Keratinocyte (primary cell): ENCODE results near the gene CSK. TPM values are rescaled to one million over a fixed set of nuclear protein-coding genes. Genes with fewer than 3 reads are reported as not detected.

Experiments used
- DNase-seq: peaks from one replicate; pipeline ENCODE4 v3.0.0-alpha.2; 2011; ENCODE audit warnings: low read depth, missing footprints, low spot score
- FAIRE-seq: peaks from 2 replicates; lab custom pipeline; 2011; peaks lifted over from hg19 to GRCh38; lab: Jason Lieb, UNC
- H2AFZ ChIP-seq: 2 replicates; pipeline ENCODE4 v1.6.0; 2012; ENCODE audit warnings: low read length, control low read depth, inconsistent platforms; ENCODE audit not compliant: control insufficient read depth
- H3K27ac ChIP-seq: 2 replicates; pipeline ENCODE4 v1.5.1; 2011; ENCODE audit warnings: low read length; ENCODE audit not compliant: control insufficient read depth, insufficient read depth
- H3K27me3 ChIP-seq: 3 replicates; pipeline ENCODE4 v1.6.0; 2011; ENCODE audit warnings: low read length; ENCODE audit not compliant: control insufficient read depth, insufficient read depth; ENCODE audit errors: extremely low read depth
- H3K36me3 ChIP-seq, 2 experiments: 2 replicates in 1 of 2; 3 replicates in 1 of 2; pipeline ENCODE4 v1.5.1; 2011; ENCODE audit warnings: low read length in 2 of 2, mild to moderate bottlenecking in 1 of 2; ENCODE audit not compliant: control insufficient read depth in 2 of 2, insufficient read depth in 2 of 2; ENCODE audit errors: extremely low read depth in 1 of 2
- H3K4me1 ChIP-seq: 3 replicates; pipeline ENCODE4 v1.5.1; 2011; ENCODE audit warnings: low read length; ENCODE audit not compliant: control insufficient read depth, insufficient read depth; ENCODE audit errors: extremely low read depth
- H3K4me2 ChIP-seq: 3 replicates; pipeline ENCODE4 v1.6.0; 2011; ENCODE audit warnings: low read depth, low read length; ENCODE audit not compliant: control insufficient read depth, insufficient read depth; ENCODE audit errors: extremely low read depth
- H3K4me3 ChIP-seq, 3 experiments: fragments of 200-600 bp in 1 of 3; sonication (generic) in 1 of 3; 2 replicates in 2 of 3; 3 replicates in 1 of 3; pipeline ENCODE4 v1.5.1; 2011 to 2016; ENCODE audit warnings: low read length in 3 of 3, mild to moderate bottlenecking in 3 of 3, control low read depth in 2 of 3, inconsistent platforms in 1 of 3, low read depth in 1 of 3, mixed read lengths in 1 of 3, mixed run types in 1 of 3, moderate library complexity in 1 of 3; ENCODE audit not compliant: control insufficient read depth in 2 of 3, insufficient read depth in 2 of 3; ENCODE audit errors: extremely low read depth in 1 of 3
- H3K79me2 ChIP-seq: 2 replicates; pipeline ENCODE4 v1.6.0; 2012; ENCODE audit warnings: low read length; ENCODE audit not compliant: control insufficient read depth, insufficient read depth
- H3K9ac ChIP-seq: 3 replicates; pipeline ENCODE4 v1.6.0; 2011; ENCODE audit warnings: low read length; ENCODE audit not compliant: control insufficient read depth, insufficient read depth; ENCODE audit errors: extremely low read depth
- H3K9me1 ChIP-seq: 3 replicates; pipeline ENCODE4 v1.6.0; 2011; ENCODE audit warnings: low read length; ENCODE audit not compliant: control insufficient read depth, insufficient read depth; ENCODE audit errors: extremely low read depth
- H3K9me3 ChIP-seq: 2 replicates; pipeline ENCODE4 v1.5.1; 2012; ENCODE audit warnings: low read depth, low read length; ENCODE audit not compliant: control insufficient read depth
- H4K20me1 ChIP-seq: 3 replicates; pipeline ENCODE4 v1.6.0; 2011; ENCODE audit warnings: low read length; ENCODE audit not compliant: control insufficient read depth, insufficient read depth; ENCODE audit errors: extremely low read depth
- EZH2 ChIP-seq: IDR thresholded peaks from one replicate; pipeline ENCODE4 v1.6.1; 2012; ENCODE audit warnings: inconsistent platforms, mild to moderate bottlenecking, low read length, moderate library complexity
- dilution Hi-C: fragments of 300-500 bp; cut with MboI; formaldehyde crosslinking; loops from one replicate; pipeline ENCODE4 v1.7.0; 2020; ENCODE audit warnings: low sequenced_read_pairs; ENCODE audit not compliant: extremely low pct_ligation_motif_present
- polyA plus RNA-seq, 5 experiments: library from polyadenylated mRNA; depleted of rRNA in 3 of 5; stranded (reverse) in 3 of 5; stranded (forward) in 1 of 5; unstranded in 1 of 5; fragments of >200 nt; gene quantifications; 1 replicate in 1 of 5; 2 replicates in 3 of 5; 3 replicates in 1 of 5; pipeline versions ENCODE4 v1.2.1 to v1.2.3, GENCODE V29; 2011 to 2012; ENCODE audit warnings: missing spikeins in 2 of 5, low read depth in 1 of 5, low replicate concordance in 1 of 5
- TF ChIP-seq, protein P1 (sequence below), 3 experiments: IDR thresholded peaks in 1 of 3; conservative IDR thresholded peaks in 1 of 3; optimal IDR thresholded peaks in 1 of 3; 2 replicates in 2 of 3; 3 replicates in 1 of 3; pipeline versions ENCODE3 to v1.5.1; 2011; ENCODE audit warnings: low read length in 3 of 3, mild to moderate bottlenecking in 3 of 3, moderate library complexity in 2 of 3, control low read depth in 1 of 3, inconsistent platforms in 1 of 3; ENCODE audit not compliant: insufficient read depth in 2 of 3; ENCODE audit errors: extremely low read depth in 1 of 3

CSK gene
- polyA plus RNA-seq, 1 donor (not counting 4 experiments of a cell fraction or from before 2014, with no cell fraction given), result 17.2 TPM

- Histone ChIP-seq H4K20me1 (peaks cover 39% of the 10 kb centered on the region), H3K4me2 (no peak overlapping the region), H3K36me3 (peaks cover 3 to 5% of the 10 kb centered on the region in 2 experiments), H3K79me2 (peaks cover 84% of the 10 kb centered on the region), H3K27ac (peak overlapping the region; percentile 3), H3K4me3 (no peak overlapping the region), H3K9ac (no peak overlapping the region), H3K9me1 (peaks cover 17% of the 10 kb centered on the region), H3K4me1 (peaks cover 66% of the 10 kb centered on the region), H2AFZ (no peak overlapping the region), H3K27me3 (no peaks in the 10 kb centered on the region), H3K9me3 (no peaks in the 10 kb centered on the region)
- dilution Hi-C loops, result no loop called here
- FAIRE-seq, result no peak
- TF ChIP-seq, protein P1, sequence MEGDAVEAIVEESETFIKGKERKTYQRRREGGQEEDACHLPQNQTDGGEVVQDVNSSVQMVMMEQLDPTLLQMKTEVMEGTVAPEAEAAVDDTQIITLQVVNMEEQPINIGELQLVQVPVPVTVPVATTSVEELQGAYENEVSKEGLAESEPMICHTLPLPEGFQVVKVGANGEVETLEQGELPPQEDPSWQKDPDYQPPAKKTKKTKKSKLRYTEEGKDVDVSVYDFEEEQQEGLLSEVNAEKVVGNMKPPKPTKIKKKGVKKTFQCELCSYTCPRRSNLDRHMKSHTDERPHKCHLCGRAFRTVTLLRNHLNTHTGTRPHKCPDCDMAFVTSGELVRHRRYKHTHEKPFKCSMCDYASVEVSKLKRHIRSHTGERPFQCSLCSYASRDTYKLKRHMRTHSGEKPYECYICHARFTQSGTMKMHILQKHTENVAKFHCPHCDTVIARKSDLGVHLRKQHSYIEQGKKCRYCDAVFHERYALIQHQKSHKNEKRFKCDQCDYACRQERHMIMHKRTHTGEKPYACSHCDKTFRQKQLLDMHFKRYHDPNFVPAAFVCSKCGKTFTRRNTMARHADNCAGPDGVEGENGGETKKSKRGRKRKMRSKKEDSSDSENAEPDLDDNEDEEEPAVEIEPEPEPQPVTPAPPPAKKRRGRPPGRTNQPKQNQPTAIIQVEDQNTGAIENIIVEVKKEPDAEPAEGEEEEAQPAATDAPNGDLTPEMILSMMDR (optimal IDR thresholded peaks at IDR 0.05 in 1 of 3, IDR thresholded peaks at IDR 0.05 in 1 of 3, conservative IDR thresholded peaks at IDR 0.05 in 1 of 3; ENCODE audit: extremely low read depth in 1 of 3, insufficient read depth in 2 of 3, low read length in 3 of 3), result no peak
- TF ChIP-seq EZH2, result no peak
- no peak for DNase-seq
These were observed 8.4 kb downstream of the CSK start for GRCh38 chr15:74790080-74790916.

GRCh38 chr15:74791007-74791406 is 9.1 kb downstream of the CSK start:
- FAIRE-seq, result no peak
- peaks cover 3 to 5% of the 10 kb centered on the region in 2 experiments for H3K36me3 ChIP-seq
- H3K27me3 ChIP-seq, result no peaks in the 10 kb centered on the region
- peaks cover 65% of the 10 kb centered on the region for H3K4me1 ChIP-seq
- peaks cover 42% of the 10 kb centered on the region for H4K20me1 ChIP-seq
- H3K4me3 ChIP-seq, result no peak overlapping the region
- H3K27ac ChIP-seq, result no peak overlapping the region
- H3K79me2 ChIP-seq, result peaks cover 81% of the 10 kb centered on the region
- H2AFZ ChIP-seq, result no peak overlapping the region
- peaks cover 19% of the 10 kb centered on the region for H3K9me1 ChIP-seq
- dilution Hi-C loops, result no loop called here
- no peak overlapping the region for H3K9ac ChIP-seq
- no peak overlapping the region for H3K4me2 ChIP-seq
- no peak for DNase-seq
- no peaks in the 10 kb centered on the region for H3K9me3 ChIP-seq
- TF ChIP-seq, protein P1 (optimal IDR thresholded peaks at IDR 0.05 in 1 of 3, IDR thresholded peaks at IDR 0.05 in 1 of 3, conservative IDR thresholded peaks at IDR 0.05 in 1 of 3; ENCODE audit: extremely low read depth in 1 of 3, insufficient read depth in 2 of 3, low read length in 3 of 3), result no peak
- TF ChIP-seq EZH2, result no peak
